Neural progenitor cell (in vitro differentiated cells): Measurements from ENCODE around the gene NCS1. TPM values are rescaled to one million over a fixed set of nuclear protein-coding genes. Genes with fewer than 3 reads are reported as not detected.

Experiments
- DNase-seq: peaks from one replicate; pipeline ENCODE4 v3.0.0-alpha.2; 2016; ENCODE audit warnings: low spot score
- H2AFZ ChIP-seq: fragments of 200-600 bp; sonication (generic); replicated peaks from 2 replicates; pipeline ENCODE4 v1.6.1; 2016; ENCODE audit warnings: antibody characterized with exemption
- H3F3A ChIP-seq: fragments of 200-600 bp; sonication (generic); 2 replicates; pipeline ENCODE4 v1.6.1; 2016; ENCODE audit warnings: antibody characterized with exemption, low read depth
- H3K27ac ChIP-seq: fragments of 200-600 bp; sonication (generic); 2 replicates; pipeline ENCODE4 v1.5.1; 2016; ENCODE audit warnings: mild to moderate bottlenecking
- H3K27me3 ChIP-seq: fragments of 200-600 bp; sonication (generic); 2 replicates; pipeline ENCODE4 v1.6.1; 2016; ENCODE audit warnings: mild to moderate bottlenecking, moderate library complexity
- H3K36me3 ChIP-seq: fragments of 200-600 bp; sonication (generic); 2 replicates; pipeline ENCODE4 v1.5.1; 2016
- H3K4me1 ChIP-seq: fragments of 200-600 bp; sonication (generic); 2 replicates; pipeline ENCODE4 v1.6.1; 2016; ENCODE audit warnings: mixed run types
- H3K4me2 ChIP-seq: fragments of 200-600 bp; sonication (generic); 2 replicates; pipeline ENCODE4 v1.6.1; 2016
- H3K4me3 ChIP-seq: fragments of 200-600 bp; sonication (generic); 2 replicates; pipeline ENCODE4 v1.5.1; 2016
- H3K79me2 ChIP-seq: fragments of 200-600 bp; sonication (generic); 2 replicates; pipeline ENCODE4 v1.6.1; 2016; ENCODE audit warnings: low read depth
- H3K9ac ChIP-seq: fragments of 200-600 bp; sonication (generic); 2 replicates; pipeline ENCODE4 v1.6.1; 2016
- H3K9me3 ChIP-seq: fragments of 200-600 bp; sonication (generic); 2 replicates; pipeline ENCODE4 v1.5.1; 2016; ENCODE audit warnings: low read depth
- H4K20me1 ChIP-seq: fragments of 200-600 bp; sonication (generic); 2 replicates; pipeline ENCODE4 v1.6.1; 2016; ENCODE audit warnings: low read depth
- H3K27ac Mint-ChIP-seq: 3 replicates; pipeline ENCODE4 v1.8.0; 2021; ENCODE audit warnings: mixed read lengths
- H3K27me3 Mint-ChIP-seq: 2 replicates; pipeline ENCODE4 v1.8.0; 2022; ENCODE audit warnings: low read depth, mild to moderate bottlenecking, inconsistent platforms, moderate library complexity, mixed read lengths; ENCODE audit not compliant: insufficient read depth
- H3K36me3 Mint-ChIP-seq: 3 replicates; pipeline ENCODE4 v1.8.0; 2021; ENCODE audit warnings: mixed read lengths
- H3K4me1 Mint-ChIP-seq: 3 replicates; pipeline ENCODE4 v1.8.0; 2021; ENCODE audit warnings: mixed read lengths
- H3K4me3 Mint-ChIP-seq: 3 replicates; pipeline ENCODE4 v1.8.0; 2021; ENCODE audit warnings: mild to moderate bottlenecking, moderate library complexity, mixed read lengths
- H3K9me3 Mint-ChIP-seq: 3 replicates; pipeline ENCODE4 v1.8.0; 2020; ENCODE audit warnings: mixed read lengths
- CTCF ChIP-seq: fragments of 200-600 bp; sonication (generic); IDR thresholded peaks from 2 replicates; pipeline ENCODE4 v1.5.1; 2017; ENCODE audit warnings: antibody characterized with exemption, mild to moderate bottlenecking
- EZH2 ChIP-seq: fragments of 200-600 bp; sonication (generic); IDR thresholded peaks from 2 replicates; pipeline ENCODE4 v1.6.1; 2017; ENCODE audit warnings: antibody characterized with exemption, mild to moderate bottlenecking, moderate library complexity
- EZH2phosphoT487 ChIP-seq: fragments of 200-600 bp; sonication (generic); IDR thresholded peaks from 2 replicates; pipeline ENCODE4 v1.6.1; 2017; ENCODE audit warnings: antibody characterized with exemption
- total RNA-seq: library from RNA; depleted of rRNA; stranded (reverse); fragments of >200 nt; gene quantifications from 2 replicates; pipeline ENCODE4 v1.2.3, GENCODE V29; 2015; ENCODE audit warnings: low replicate concordance

Gene NCS1
- total RNA-seq, 1 donor from 2014 or later: 16.0 TPM

- Histone ChIP-seq H3K9ac (no peak overlapping the region), H3K9me3 (no peaks in the 10 kb centered on the region), H3K4me2 (no peak overlapping the region), H3K27ac (no peak overlapping the region), H4K20me1 (no peaks in the 10 kb centered on the region), H3K27me3 (no peaks in the 10 kb centered on the region), H2AFZ (no peak overlapping the region), H3F3A (no peaks in the 10 kb centered on the region), H3K36me3 (no peaks in the 10 kb centered on the region), H3K4me1 (peaks cover 28% of the 10 kb centered on the region), H3K4me3 (no peak overlapping the region), H3K79me2 (no peaks in the 10 kb centered on the region)
- peaks cover 6% of the 10 kb centered on the region for H3K36me3 Mint-ChIP-seq
- H3K27me3 Mint-ChIP-seq: peaks cover 6% of the 10 kb centered on the region
- H3K27ac Mint-ChIP-seq: peak overlapping the region; percentile 43
- no peaks in the 10 kb centered on the region for H3K9me3 Mint-ChIP-seq
- peaks cover 55% of the 10 kb centered on the region for H3K4me1 Mint-ChIP-seq
- H3K4me3 Mint-ChIP-seq: no peak overlapping the region
- TF ChIP-seq CTCF (no peak), EZH2phosphoT487 (no peak), EZH2 (no peak)
- DNase-seq: no peak
Measured at GRCh38 chr9:130139251-130139650, 33.0 kb upstream of the NCS1 start.

GRCh38 chr9:130140706-130141105 is 31.5 kb upstream of the NCS1 start:
- H3K27ac Mint-ChIP-seq: peak overlapping the region; percentile 72
- no peaks in the 10 kb centered on the region for H3K9me3 Mint-ChIP-seq
- H3K4me3 Mint-ChIP-seq: peak overlapping the region; percentile 31
- H3K27me3 Mint-ChIP-seq: peaks cover 6% of the 10 kb centered on the region
- no peaks in the 10 kb centered on the region for H3K36me3 ChIP-seq
- H3K4me3 ChIP-seq: no peak overlapping the region
- no peaks in the 10 kb centered on the region for H3K9me3 ChIP-seq
- no peak overlapping the region for H3K9ac ChIP-seq
- H2AFZ ChIP-seq: no peak overlapping the region
- peaks cover 27% of the 10 kb centered on the region for H3K4me1 ChIP-seq
- no peaks in the 10 kb centered on the region for H4K20me1 ChIP-seq
- H3K36me3 Mint-ChIP-seq: peaks cover 6% of the 10 kb centered on the region
- H3K4me2 ChIP-seq: no peak overlapping the region
- no peaks in the 10 kb centered on the region for H3F3A ChIP-seq
- no peak overlapping the region for H3K27ac ChIP-seq
- peaks cover 60% of the 10 kb centered on the region for H3K4me1 Mint-ChIP-seq
- DNase-seq: no peak
- H3K79me2 ChIP-seq: no peaks in the 10 kb centered on the region
- H3K27me3 ChIP-seq: no peaks in the 10 kb centered on the region
- TF ChIP-seq EZH2: no peak
- TF ChIP-seq EZH2phosphoT487: no peak
- no peak for TF ChIP-seq CTCF

- no peaks in the 10 kb centered on the region for H3K27me3 ChIP-seq
- H3K79me2 ChIP-seq: no peaks in the 10 kb centered on the region
- no peaks in the 10 kb centered on the region for H3K9me3 ChIP-seq
- H4K20me1 ChIP-seq: no peaks in the 10 kb centered on the region
- H3K9me3 Mint-ChIP-seq: no peaks in the 10 kb centered on the region
- no peak overlapping the region for H3K27ac ChIP-seq
- no peak overlapping the region for H3K4me3 ChIP-seq
- H3K27me3 Mint-ChIP-seq: peaks cover 10% of the 10 kb centered on the region
- no peak for TF ChIP-seq EZH2phosphoT487
- TF ChIP-seq EZH2: no peak
- no peak for TF ChIP-seq CTCF
- no peak overlapping the region for H3K4me2 ChIP-seq
- H3K4me1 Mint-ChIP-seq: peaks cover 55% of the 10 kb centered on the region
- H3K9ac ChIP-seq: no peak overlapping the region
- no peaks in the 10 kb centered on the region for H3K36me3 ChIP-seq
- H3K4me1 ChIP-seq: peaks cover 27% of the 10 kb centered on the region
- no peak overlapping the region for H3K27ac Mint-ChIP-seq
- H3K36me3 Mint-ChIP-seq: no peaks in the 10 kb centered on the region
- H2AFZ ChIP-seq: no peak overlapping the region
- no peaks in the 10 kb centered on the region for H3F3A ChIP-seq
- H3K4me3 Mint-ChIP-seq: no peak overlapping the region
- DNase-seq: no peak
Measured at GRCh38 chr9:130142056-130142455, 30.1 kb upstream of the NCS1 start.

DNA sequence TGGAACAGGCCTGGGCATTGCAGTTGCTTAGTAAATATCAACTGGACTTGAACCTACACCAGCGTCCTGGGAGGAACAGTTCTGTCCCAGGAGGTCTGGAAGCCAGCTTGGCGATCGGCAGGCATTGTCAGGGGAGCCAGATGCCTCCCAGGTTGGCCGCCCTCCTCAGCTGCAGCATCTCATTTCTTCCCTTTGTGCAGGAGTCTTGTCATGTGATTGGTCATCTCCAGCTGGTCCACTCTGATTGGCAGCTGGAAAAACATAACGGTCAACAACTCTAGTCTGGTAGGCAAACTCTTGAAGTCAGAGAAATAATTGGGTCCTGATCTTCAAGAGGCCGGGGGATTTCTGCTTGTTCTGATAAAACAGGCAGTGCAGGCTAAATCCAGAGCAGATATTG is 29.6 kb upstream of the NCS1 start:
- no peaks in the 10 kb centered on the region for H3K9me3 ChIP-seq
- H2AFZ ChIP-seq: no peak overlapping the region
- DNase-seq: peak; percentile 47
- no peaks in the 10 kb centered on the region for H3K79me2 ChIP-seq
- no peak overlapping the region for H3K4me3 Mint-ChIP-seq
- H3K27ac ChIP-seq: no peak overlapping the region
- H3K27me3 Mint-ChIP-seq: peaks cover 10% of the 10 kb centered on the region
- H3K4me1 Mint-ChIP-seq: peaks cover 50% of the 10 kb centered on the region
- no peaks in the 10 kb centered on the region for H3K27me3 ChIP-seq
- H3F3A ChIP-seq: no peaks in the 10 kb centered on the region
- H3K4me2 ChIP-seq: no peak overlapping the region
- H3K27ac Mint-ChIP-seq: no peak overlapping the region
- no peaks in the 10 kb centered on the region for H3K36me3 Mint-ChIP-seq
- H3K4me1 ChIP-seq: peaks cover 25% of the 10 kb centered on the region
- H3K4me3 ChIP-seq: no peak overlapping the region
- H3K9ac ChIP-seq: no peak overlapping the region
- TF ChIP-seq EZH2phosphoT487 (no peak), EZH2 (no peak), CTCF (no peak)
- no peaks in the 10 kb centered on the region for H3K36me3 ChIP-seq
- H4K20me1 ChIP-seq: no peaks in the 10 kb centered on the region
- no peaks in the 10 kb centered on the region for H3K9me3 Mint-ChIP-seq
